Heart right ventricle (tissue), 16 donors: ENCODE results near the gene ANXA1. TPM values are rescaled to one million over a fixed set of nuclear protein-coding genes. Genes with fewer than 3 reads are reported as not detected.
A peak's percentile ranks its signal among the peaks of the same experiment; 100 is the strongest.
"Not testable (repeated sequence)": the region's sequence is repeated elsewhere in the genome, so short reads cannot be mapped to it uniquely, and the experiment has no call there.

Source experiments
- ATAC-seq, 8 donors: fragments of 200-7000 bp; cut with Tn5 transposase; one replicate each; pipeline ENCODE4 v1.9.1; 2020; ENCODE audit warnings: mild to moderate bottlenecking in 8 of 8, moderate library complexity in 8 of 8, moderate number of reproducible peaks in 1 of 8
- DNase-seq, 2 donors: peaks; one replicate each; pipeline ENCODE4 v3.0.0-alpha.2; 2020
- H3K27ac ChIP-seq, 10 donors: fragments of 200-600 bp; sonication (generic) in 2 of 10; one replicate each; pipeline versions ENCODE4 v1.5.0 to v1.8.0; 2020 to 2022; ENCODE audit warnings: mild to moderate bottlenecking in 3 of 10
- H3K27me3 ChIP-seq, 7 donors: fragments of 200-600 bp; one replicate each; pipeline ENCODE4 v1.8.0; 2021 to 2022; ENCODE audit warnings: mild to moderate bottlenecking in 2 of 7
- H3K36me3 ChIP-seq, 9 donors: fragments of 200-600 bp; sonication (generic) in 1 of 9; one replicate each; pipeline versions ENCODE4 v1.5.0 to v1.8.0; 2020 to 2022; ENCODE audit warnings: mild to moderate bottlenecking in 2 of 9
- H3K4me1 ChIP-seq, 9 donors: fragments of 200-600 bp; sonication (generic) in 1 of 9; one replicate each; pipeline versions ENCODE4 v1.5.0 to v1.8.0; 2020 to 2022; ENCODE audit warnings: mild to moderate bottlenecking in 4 of 9
- H3K4me3 ChIP-seq, 10 donors: fragments of 200-600 bp; sonication (generic) in 2 of 10; one replicate each; pipeline versions ENCODE4 v1.5.0 to v1.8.0; 2020 to 2022; ENCODE audit warnings: mild to moderate bottlenecking in 7 of 10, moderate library complexity in 2 of 10
- H3K9me3 ChIP-seq, 11 donors: fragments of 200-600 bp in 10 of 11; sonication (generic) in 2 of 11; one replicate each; pipeline versions ENCODE4 v1.5.0 to v1.8.0; 2013 to 2022; ENCODE audit warnings: mild to moderate bottlenecking in 2 of 11, control low read depth in 1 of 11, moderate library complexity in 1 of 11
- WGBS, 2 donors: extraction: QIAGEN DNeasy Blood & Tissue Kit; methylation state at CpG; one replicate each; pipeline ENCODE4 v1.1.7; 2013; ENCODE audit warnings: inconsistent platforms in 1 of 2; 5-methylcytosine and 5-hydroxymethylcytosine counted together
- intact Hi-C, 10 donors: fragments of 100-400 bp; cut with DNase I; formaldehyde crosslinking; loops; one replicate each; pipeline versions ENCODE4 v1.11.1 to v1.14.2; 2022
- polyA plus RNA-seq, 2 donors: library from polyadenylated mRNA; stranded (reverse); fragments of 200-250 nt; gene quantifications; one replicate each; pipeline ENCODE4 v1.2.3, GENCODE V29; 2013
- total RNA-seq, 10 donors: library from RNA; stranded (reverse); fragmentation: NEBNext Ultra II Directional in 3 of 10; extraction: Animal tissue kit (Norgen Biotek cat#: 25700) in 3 of 10; gene quantifications; one replicate each; pipeline versions ENCODE4 v1.2.1 to v1.2.4, GENCODE V29; 2021 to 2023
- TF ChIP-seq, protein P1 (sequence below), 9 donors: fragments of 200-600 bp; sonication (generic) in 2 of 9; IDR thresholded peaks; one replicate each; pipeline versions ENCODE4 v1.5.0 to v1.8.0; 2021 to 2022; ENCODE audit warnings: antibody characterized with exemption in 9 of 9, mild to moderate bottlenecking in 5 of 9, moderate library complexity in 1 of 9
- donor health status: Arrhythmogenic right ventricular cardiomyopathy.
- donor health status: ischemic (EF 13 %, LVEDD 7.1; RV severe dilation, severe dysfunction).
- donor health status: healthy with polysubstance abuse.
- donor health status: DM: no; HTN: yes; CAD: no.
- donor health status: DM: no; HTN: no; CAD: no.
- donor health status: ischemic (EF 25% LVEDD 6.9; RV normal size, moderate dysfunction).
- donor health status: ischemic (EF 25% LVEDD 5.7; RV mildly dilated, moderate dysfunction).
- donor health status: healthy.
- donor health status: DM: yes; HTN: yes; CAD: no.
- donor health status: Ischemic cardiomyopathy.
- donor health status: ischemic (EF 35%, LVEDD 5.7; RV mildly dilated, moderate dysfunction).
- donor health status: nonischemic (EF 11% LVEDD 7.7; RV severe dilation, severe dysfunction).
- donor health status: DM: yes; HTN: yes; CAD: no.
- donor health status: PGD.
- donor health status: ischemic (EF 29% LVEDD 5.4; RV normal size, mild dysfunction).
- donor health status: nonischemic (EF 23%, LVEDD 6.1; RV moderate dilation, normal function).

The ANXA1 gene
- total and polyA plus RNA-seq, 12 donors: 21.1 to 126 (median 40.7) TPM

DNA sequence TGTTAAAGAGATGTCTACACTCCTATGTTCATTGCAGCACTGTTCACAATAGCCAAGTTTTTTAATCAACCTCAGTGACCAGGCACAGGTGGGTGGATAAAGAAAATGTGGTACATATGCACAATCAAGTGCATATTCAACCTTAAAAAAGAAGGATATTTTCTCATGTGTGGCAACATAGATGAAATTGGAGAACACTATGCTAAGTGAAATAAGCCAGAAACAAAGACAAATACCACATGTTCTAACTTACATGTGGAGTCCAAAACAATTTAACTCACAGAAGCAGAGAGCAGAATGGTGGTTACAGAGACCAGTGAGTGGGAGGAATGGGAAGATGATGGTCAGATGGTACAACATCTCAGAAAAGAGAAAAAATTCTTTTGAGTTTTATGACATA is 31.8 kb downstream of the ANXA1 start:
- no peaks in the 10 kb centered on the region for H3K36me3 ChIP-seq
- peaks cover 0 to 20% (median 0%) of the 10 kb centered on the region in 11 donors for H3K9me3 ChIP-seq
- DNase-seq (no peak), ATAC-seq (no peak)
- H3K27ac ChIP-seq: no peak overlapping the region
- intact Hi-C loops: loop anchor here (1.0 to 10.0 kb wide), 9 partner anchors 51 to 329 kb away; no protein-coding TSS in a partner anchor
- H3K4me1 ChIP-seq: peaks cover 0 to 19% (median 0%) of the 10 kb centered on the region in 9 donors
- peaks cover 0 to 3% (median 0%) of the 10 kb centered on the region in 7 donors for H3K27me3 ChIP-seq
- no peak overlapping the region for H3K4me3 ChIP-seq
- TF ChIP-seq, protein P1, sequence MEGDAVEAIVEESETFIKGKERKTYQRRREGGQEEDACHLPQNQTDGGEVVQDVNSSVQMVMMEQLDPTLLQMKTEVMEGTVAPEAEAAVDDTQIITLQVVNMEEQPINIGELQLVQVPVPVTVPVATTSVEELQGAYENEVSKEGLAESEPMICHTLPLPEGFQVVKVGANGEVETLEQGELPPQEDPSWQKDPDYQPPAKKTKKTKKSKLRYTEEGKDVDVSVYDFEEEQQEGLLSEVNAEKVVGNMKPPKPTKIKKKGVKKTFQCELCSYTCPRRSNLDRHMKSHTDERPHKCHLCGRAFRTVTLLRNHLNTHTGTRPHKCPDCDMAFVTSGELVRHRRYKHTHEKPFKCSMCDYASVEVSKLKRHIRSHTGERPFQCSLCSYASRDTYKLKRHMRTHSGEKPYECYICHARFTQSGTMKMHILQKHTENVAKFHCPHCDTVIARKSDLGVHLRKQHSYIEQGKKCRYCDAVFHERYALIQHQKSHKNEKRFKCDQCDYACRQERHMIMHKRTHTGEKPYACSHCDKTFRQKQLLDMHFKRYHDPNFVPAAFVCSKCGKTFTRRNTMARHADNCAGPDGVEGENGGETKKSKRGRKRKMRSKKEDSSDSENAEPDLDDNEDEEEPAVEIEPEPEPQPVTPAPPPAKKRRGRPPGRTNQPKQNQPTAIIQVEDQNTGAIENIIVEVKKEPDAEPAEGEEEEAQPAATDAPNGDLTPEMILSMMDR (IDR thresholded peaks at IDR 0.05): no peak

DNA sequence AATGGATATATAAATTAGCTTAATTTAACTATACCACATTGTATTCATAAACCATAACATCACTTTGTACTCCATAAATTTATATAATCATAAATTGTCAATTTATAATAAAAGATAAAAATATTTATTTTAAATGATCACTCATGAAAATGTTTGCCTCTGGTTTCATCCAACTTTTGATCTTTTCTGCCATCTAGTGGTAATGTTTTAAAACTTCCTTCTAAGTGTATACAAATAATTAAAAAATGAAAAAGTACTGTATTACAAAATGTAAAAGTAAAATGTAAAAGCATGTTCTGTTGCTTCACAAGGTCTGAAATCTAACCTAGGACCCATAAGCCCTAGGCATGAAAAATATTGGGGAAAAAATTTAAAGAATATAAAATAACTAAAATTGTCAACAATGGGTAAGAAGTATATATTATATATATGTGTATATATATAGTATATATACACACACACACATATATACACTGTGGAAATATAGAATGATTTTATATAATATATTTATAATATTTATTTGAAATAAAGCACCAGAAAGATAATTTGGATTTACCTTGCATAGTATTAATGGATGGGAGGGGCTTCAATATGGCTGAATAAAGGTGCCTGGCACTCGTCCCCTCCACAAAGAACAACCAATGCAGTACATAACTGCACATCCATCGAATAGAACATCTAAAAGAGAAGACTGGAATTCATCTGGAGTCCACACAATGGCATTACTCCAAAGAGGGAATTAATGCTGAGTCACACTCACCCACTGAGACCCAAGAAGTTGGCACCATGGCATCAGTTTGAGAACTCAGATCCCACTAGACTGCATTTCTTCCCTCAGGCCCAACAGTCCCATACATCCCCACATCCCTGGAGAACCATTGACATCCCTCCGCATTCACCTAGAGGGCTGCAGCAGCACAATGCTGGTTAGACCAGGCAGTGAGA is 32.5 kb downstream of the ANXA1 start:
- no peak overlapping the region for H3K27ac ChIP-seq
- WGBS, 2 donors: 54% methylated on average over 3 of the region's 3 CpGs

GRCh38 chr9:73191109-73191508 is 39.4 kb downstream of the ANXA1 start:
- intact Hi-C loops, H3K4me3 ChIP-seq: not testable (repeated sequence)

More for the DNA sequence above, 32.5 kb downstream of the ANXA1 start:
- intact Hi-C loops: loop anchor here (1.0 to 10.0 kb wide), 10 partner anchors 52 to 329 kb away; no protein-coding TSS in a partner anchor
- DNase-seq (no peak), ATAC-seq (no peak)
- TF ChIP-seq, protein P1 (IDR thresholded peaks at IDR 0.05): peak; percentile 41 to 76 (median 59)
- peaks cover 0 to 3% (median 0%) of the 10 kb centered on the region in 7 donors for H3K27me3 ChIP-seq
- H3K36me3 ChIP-seq: no peaks in the 10 kb centered on the region
- peaks cover 0 to 27% (median 0%) of the 10 kb centered on the region in 11 donors for H3K9me3 ChIP-seq
- peaks cover 0 to 19% (median 0%) of the 10 kb centered on the region in 9 donors for H3K4me1 ChIP-seq
- no peak overlapping the region for H3K4me3 ChIP-seq

GRCh38 chr9:73194284-73194683 is 42.6 kb downstream of the ANXA1 start:
- no peak overlapping the region for H3K27ac ChIP-seq
- no peak for ATAC-seq
- peaks cover 0 to 14% (median 0%) of the 10 kb centered on the region in 7 donors for H3K27me3 ChIP-seq
- no peaks in the 10 kb centered on the region for H3K4me1 ChIP-seq
- H3K36me3 ChIP-seq: no peaks in the 10 kb centered on the region
- H3K9me3 ChIP-seq: peaks cover 0 to 8% (median 0%) of the 10 kb centered on the region in 11 donors
- intact Hi-C loops: no loop called here
- TF ChIP-seq, protein P1 (IDR thresholded peaks at IDR 0.05): no peak
- no peak overlapping the region for H3K4me3 ChIP-seq
- no peak for DNase-seq
- 92 to 98% methylated on average over 1 of the region's 1 CpG for WGBS, 2 donors

More at GRCh38 chr9:73191109-73191508, 39.4 kb downstream of the ANXA1 start:
- H3K36me3 ChIP-seq, H3K4me1 ChIP-seq, ATAC-seq, H3K27ac ChIP-seq, DNase-seq, H3K27me3 ChIP-seq: not testable (repeated sequence)
- H3K9me3 ChIP-seq: peaks cover 0 to 34% (median 0%) of the 10 kb centered on the region in 11 donors
- WGBS, 2 donors: 27 to 64% methylated on average over 1 of the region's 1 CpG
